GM12878 (cell line): ENCODE data around the gene CENPP. TPM values are rescaled to one million over a fixed set of nuclear protein-coding genes. Genes with fewer than 3 reads are reported as not detected.

Experiments
- ATAC-seq: fragments of 200-7000 bp; cut with Tn5 transposase; 3 replicates; pipeline ENCODE4 v1.9.1; 2020; ENCODE audit warnings: mild to moderate bottlenecking, moderate library complexity
- BruUV-seq: library from RNA; stranded (reverse); fragments of 400-500 nt; replicated peaks from 2 replicates; lab custom pipeline; 2021; lab: Mats Ljungman, UMichigan
- CTCF ChIA-PET: fragments of 300-600 bp; sonication (Branson Sonifier 250); formaldehyde crosslinking; extraction: SDS; loops from one replicate; lab custom pipeline; 2021; ENCODE audit warnings: inconsistent platforms; lab: Yijun Ruan, JAX
- POLR2A ChIA-PET: fragments of 350-600 bp; formaldehyde crosslinking; extraction: SDS; loops from one replicate; lab custom pipeline; 2021; ENCODE audit warnings: inconsistent platforms; lab: Charles Lee
- RAD21 ChIA-PET: fragments of 300-600 bp; sonication (Branson Sonifier 250); formaldehyde crosslinking; loops from one replicate; lab custom pipeline; 2023; ENCODE audit warnings: antibody characterized with exemption; ENCODE audit not compliant: unreplicated experiment; lab: Charles Lee
- SMC1A ChIA-PET: fragments of 300-600 bp; sonication (Branson Sonifier 250); formaldehyde crosslinking; loops from one replicate; lab custom pipeline; 2023; ENCODE audit not compliant: unreplicated experiment, uncharacterized antibody; lab: Charles Lee
- DNase-seq: peaks from one replicate; pipeline ENCODE4 v3.0.0-alpha.2; 2011; ENCODE audit warnings: low read depth, low spot score
- FAIRE-seq: peaks from 3 replicates; lab custom pipeline; 2011; peaks lifted over from hg19 to GRCh38; lab: Jason Lieb, UNC
- H2AFZ ChIP-seq: 2 replicates; pipeline ENCODE4 v1.6.0; 2011; ENCODE audit warnings: low read depth, low read length, control low read depth; ENCODE audit not compliant: control insufficient read depth
- H3K27ac ChIP-seq: 2 replicates; pipeline ENCODE4 v1.5.1; 2011; ENCODE audit warnings: control low read depth; ENCODE audit not compliant: control insufficient read depth, insufficient read depth
- H3K27me3 ChIP-seq, 2 experiments: replicated peaks in 1 of 2; 2 replicates each; pipeline versions ENCODE4 v1.6.0 to v1.6.1; 2011; ENCODE audit warnings: low read length in 1 of 2; ENCODE audit not compliant: control insufficient read depth in 2 of 2, insufficient read depth in 2 of 2
- H3K36me3 ChIP-seq, 2 experiments: 2 replicates each; pipeline ENCODE4 v1.5.1; 2011; ENCODE audit warnings: low read length in 1 of 2; ENCODE audit not compliant: control insufficient read depth in 2 of 2, insufficient read depth in 2 of 2
- H3K4me1 ChIP-seq: 2 replicates; pipeline ENCODE4 v1.6.1; 2011; ENCODE audit warnings: mild to moderate bottlenecking, low read length, moderate library complexity, mixed read lengths; ENCODE audit not compliant: control insufficient read depth, insufficient read depth
- H3K4me2 ChIP-seq: 2 replicates; pipeline ENCODE4 v1.6.0; 2011; ENCODE audit warnings: control low read depth; ENCODE audit not compliant: control insufficient read depth, insufficient read depth
- H3K4me3 ChIP-seq: fragments of 200-600 bp; sonication (generic); 2 replicates; pipeline ENCODE4 v1.5.1; 2016
- H3K79me2 ChIP-seq: 2 replicates; pipeline ENCODE4 v1.6.0; 2011; ENCODE audit warnings: low read length; ENCODE audit not compliant: control insufficient read depth, insufficient read depth
- H3K9ac ChIP-seq: 2 replicates; pipeline ENCODE4 v1.8.0; 2011; ENCODE audit warnings: low read length, control low read depth, mixed read lengths; ENCODE audit not compliant: control insufficient read depth, insufficient read depth
- H3K9me3 ChIP-seq: replicated peaks from 3 replicates; pipeline ENCODE4 v1.5.1; 2011; ENCODE audit warnings: mild to moderate bottlenecking, low read length; ENCODE audit not compliant: control insufficient read depth, insufficient read depth
- H4K20me1 ChIP-seq: 2 replicates; pipeline ENCODE4 v1.6.0; 2011; ENCODE audit not compliant: control insufficient read depth, insufficient read depth
- CBX5 ChIP-seq: sonication (generic); IDR thresholded peaks from 2 replicates; pipeline ENCODE4 v1.6.1; 2016; ENCODE audit warnings: low read depth, moderate library complexity, mild to moderate bottlenecking, inconsistent platforms
- GATAD2B ChIP-seq: fragments of 450-650 bp; conservative IDR thresholded peaks from 2 replicates; pipeline ENCODE4 v1.6.1; 2017; ENCODE audit warnings: low read depth, mild to moderate bottlenecking, moderate library complexity
- HCFC1 ChIP-seq: fragments of 150-350 bp; IDR thresholded peaks from 2 replicates; pipeline ENCODE4 v1.6.1; 2014; ENCODE audit warnings: low read length
- HDAC6 ChIP-seq: fragments of 200-600 bp; sonication (generic); IDR thresholded peaks from one replicate; pipeline ENCODE4 v1.8.0; 2017; ENCODE audit warnings: antibody characterized with exemption; ENCODE audit not compliant: unreplicated experiment
- JUND ChIP-seq: IDR thresholded peaks from 2 replicates; pipeline ENCODE4 v1.6.1; 2012; ENCODE audit warnings: low read depth, mild to moderate bottlenecking, low read length, improper control_type of control experiment, moderate library complexity
- LARP7 ChIP-seq: fragments of 450-650 bp; IDR thresholded peaks from 2 replicates; pipeline ENCODE4 v1.6.1; 2017; ENCODE audit warnings: mild to moderate bottlenecking
- MEF2B ChIP-seq: fragments of 450-650 bp; IDR thresholded peaks from 2 replicates; pipeline ENCODE4 v1.6.1; 2018; ENCODE audit warnings: mild to moderate bottlenecking, moderate library complexity; ENCODE audit not compliant: partially characterized antibody, poor library complexity, severe bottlenecking
- RELA ChIP-seq: fragments of 450-650 bp; IDR thresholded peaks from 2 replicates; pipeline ENCODE4 v1.8.0; 2014; ENCODE audit warnings: borderline replicate concordance; ENCODE audit not compliant: partially characterized antibody
- RFX5 ChIP-seq: IDR thresholded peaks from 2 replicates; pipeline ENCODE4 v1.6.1; 2011; ENCODE audit warnings: low read depth, low read length, improper control_type of control experiment
- SMC3 ChIP-seq: IDR thresholded peaks from 2 replicates; pipeline ENCODE4 v1.6.1; 2011; ENCODE audit warnings: low read length, improper control_type of control experiment, borderline replicate concordance
- USF1 ChIP-seq: IDR thresholded peaks from 2 replicates; pipeline ENCODE4 v1.6.1; 2011; ENCODE audit warnings: borderline replicate concordance, low read depth, mild to moderate bottlenecking, moderate library complexity, mixed read lengths, low read length; ENCODE audit not compliant: insufficient read depth; ENCODE audit errors: extremely low read length
- ZNF384 ChIP-seq: IDR thresholded peaks from 2 replicates; pipeline ENCODE4 v1.6.1; 2012; ENCODE audit warnings: low read depth, mild to moderate bottlenecking, low read length, improper control_type of control experiment, borderline replicate concordance
- WGBS: methylation state at CpG from one replicate; pipeline ENCODE4 v1.1.6; 2016; ENCODE audit warnings: low lambda C conversion rate; ENCODE audit not compliant: insufficient replicate concordance, insufficient coverage; ENCODE audit errors: missing lambda C conversion rate; 5-methylcytosine and 5-hydroxymethylcytosine counted together
- in situ Hi-C: fragments of 300-500 bp; cut with MboI; formaldehyde crosslinking; loops from 9 replicates; pipeline ENCODE4 v1.14.3; 2018; ENCODE audit warnings: mixed read lengths
- intact Hi-C: fragments of 100-400 bp; cut with micrococcal nuclease; formaldehyde crosslinking; loops from one replicate; pipeline ENCODE4 v1.14.2; 2022; ENCODE audit not compliant: unreplicated experiment
- polyA plus RNA-seq, 11 experiments: library from polyadenylated mRNA; depleted of rRNA in 4 of 11; unstranded in 6 of 11; stranded (reverse) in 5 of 11; fragments of >200 nt; fragmentation: Nextera tagmentation in 4 of 11; fragmentation: Illumina TruSeq in 1 of 11; extraction: Ambion mirVana in 4 of 11; extraction: Trizol in 1 of 11; gene quantifications; 1 replicate in 1 of 11; 2 replicates in 10 of 11; pipeline versions ENCODE4 v1.2.1 to v1.2.3, GENCODE V29; 2011 to 2016; ENCODE audit warnings: inconsistent platforms in 2 of 11, missing spikeins in 2 of 11, low read depth in 1 of 11
- total RNA-seq, 4 experiments: library from RNA; depleted of rRNA in 3 of 4; stranded (reverse); fragments of >200 nt in 3 of 4; fragmentation: Illumina TruSeq in 1 of 4; extraction: Trizol in 1 of 4; gene quantifications; 2 replicates each; pipeline versions ENCODE4 v1.2.1 to v1.2.3, GENCODE V29; 2013 to 2021
- TF ChIP-seq, protein P1 (sequence below): fragments of 450-650 bp; IDR thresholded peaks from 2 replicates; pipeline ENCODE4 v1.6.1; 2017; ENCODE audit warnings: borderline replicate concordance

The CENPP gene
- total and polyA plus RNA-seq, 10 of the 15 experiments (the other 5 are each of a cell fraction or from before 2014, with no cell fraction given): 9.4 to 31.4 (median 19.8) TPM

GRCh38 chr9:92404042-92404836 is 78.5 kb downstream of the CENPP start, which contains the start of gene OGN:
Gene OGN (minus strand): TSS chr9:92404578. CDS start chr9:92403407, 1,171 bp downstream.
- TF ChIP-seq CBX5: no peak
- no peak for TF ChIP-seq ZNF384
- no peak for TF ChIP-seq LARP7
- TF ChIP-seq HCFC1: no peak
- no peak for TF ChIP-seq MEF2B
- TF ChIP-seq HDAC6: no peak
- SMC1A ChIA-PET: interaction anchor here (0.6 to 2.6 kb wide), 4 partner anchors 10 to 448 kb away, joined by 3 to 7 read pairs (median 4); no protein-coding TSS in a partner anchor
- in situ Hi-C loops (no loop called here), intact Hi-C loops (no loop called here)
- BruUV-seq: no TSS peak
- DNase-seq: no peak
- no peaks in the 10 kb centered on the region for H3K36me3 ChIP-seq
- 98% methylated on average over 5 of the region's 5 CpGs for WGBS
- FAIRE-seq: no peak
- H3K4me3 ChIP-seq: no peak within 1 kb of the TSS
- H3K4me2 ChIP-seq: no peak within 1 kb of the TSS
- H3K27me3 ChIP-seq: no peaks in the 10 kb centered on the region
- H2AFZ ChIP-seq: no peak within 1 kb of the TSS
- H4K20me1 ChIP-seq: no peaks in the 10 kb centered on the region
- H3K9ac ChIP-seq: no peak within 1 kb of the TSS
- POLR2A ChIA-PET: interaction anchor here (0.8 kb wide), 1 partner anchor 1779 kb away, joined by 3 read pairs; no protein-coding TSS in a partner anchor
- no peak within 1 kb of the TSS for H3K27ac ChIP-seq
- H3K79me2 ChIP-seq: no peaks in the 10 kb centered on the region
- no peaks in the 10 kb centered on the region for H3K4me1 ChIP-seq
- ATAC-seq: no peak
- CTCF ChIA-PET: no interaction called here
- RAD21 ChIA-PET: no interaction called here
- no peaks in the 10 kb centered on the region for H3K9me3 ChIP-seq

DNA sequence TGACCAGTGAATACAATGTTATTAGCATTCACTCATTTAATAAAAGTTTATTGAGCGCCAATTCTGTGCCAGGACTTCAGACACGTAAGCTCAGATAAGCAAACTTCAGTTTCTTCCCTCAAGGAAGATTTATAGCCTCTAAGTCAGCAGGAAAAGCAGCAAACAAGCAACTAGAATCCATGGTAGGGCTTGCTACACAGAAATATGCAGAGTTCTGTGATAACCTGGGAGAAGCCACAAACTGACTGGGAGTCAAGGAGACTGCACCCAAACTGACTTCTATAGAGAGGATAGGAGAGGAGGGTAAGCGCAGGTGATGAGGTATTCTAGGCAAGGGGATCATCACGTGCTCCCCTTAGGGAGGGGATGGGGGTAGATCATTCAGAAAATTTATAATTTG is 80.1 kb downstream of the CENPP start:
- CTCF ChIA-PET: interaction anchor here (0.6 kb wide), 1 partner anchor 15 kb away, joined by 3 read pairs; no protein-coding TSS in a partner anchor
- POLR2A ChIA-PET: no interaction called here
- Histone ChIP-seq H4K20me1 (no peaks in the 10 kb centered on the region), H3K27me3 (no peaks in the 10 kb centered on the region), H2AFZ (peak overlapping the region; percentile 22), H3K27ac (no peak overlapping the region), H3K79me2 (no peaks in the 10 kb centered on the region), H3K36me3 (no peaks in the 10 kb centered on the region), H3K9ac (no peak overlapping the region), H3K4me2 (no peak overlapping the region), H3K4me3 (no peak overlapping the region), H3K9me3 (no peaks in the 10 kb centered on the region), H3K4me1 (no peaks in the 10 kb centered on the region)
- FAIRE-seq (no peak), ATAC-seq (peak; percentile 22; the same call in 1 of the 3 replicates), DNase-seq (no peak)
- 53% methylated on average over 4 of the region's 4 CpGs for WGBS
- RAD21 ChIA-PET: no interaction called here
- no TSS peak for BruUV-seq
- in situ Hi-C loops (no loop called here), intact Hi-C loops (no loop called here)
- SMC1A ChIA-PET: interaction anchor here (0.9 to 2.6 kb wide), 4 partner anchors 8 to 446 kb away, joined by 3 to 7 read pairs (median 3); no protein-coding TSS in a partner anchor
- TF ChIP-seq GATAD2B: no peak
- no peak for TF ChIP-seq USF1
- no peak for TF ChIP-seq SMC3
- TF ChIP-seq, protein P1, sequence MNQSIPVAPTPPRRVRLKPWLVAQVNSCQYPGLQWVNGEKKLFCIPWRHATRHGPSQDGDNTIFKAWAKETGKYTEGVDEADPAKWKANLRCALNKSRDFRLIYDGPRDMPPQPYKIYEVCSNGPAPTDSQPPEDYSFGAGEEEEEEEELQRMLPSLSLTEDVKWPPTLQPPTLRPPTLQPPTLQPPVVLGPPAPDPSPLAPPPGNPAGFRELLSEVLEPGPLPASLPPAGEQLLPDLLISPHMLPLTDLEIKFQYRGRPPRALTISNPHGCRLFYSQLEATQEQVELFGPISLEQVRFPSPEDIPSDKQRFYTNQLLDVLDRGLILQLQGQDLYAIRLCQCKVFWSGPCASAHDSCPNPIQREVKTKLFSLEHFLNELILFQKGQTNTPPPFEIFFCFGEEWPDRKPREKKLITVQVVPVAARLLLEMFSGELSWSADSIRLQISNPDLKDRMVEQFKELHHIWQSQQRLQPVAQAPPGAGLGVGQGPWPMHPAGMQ: no peak
- TF ChIP-seq ZNF384: no peak
- TF ChIP-seq RELA: no peak
- TF ChIP-seq JUND: no peak
- TF ChIP-seq RFX5: no peak
